Stimulated activated CD4-positive, alpha-beta T cell treated with anti-CD3 and anti-CD28 coated beads, TNF-alpha, amount 100 ng/mL, for 4 hours (primary cell): Measurements from ENCODE around the gene GRXCR1.

Source experiments
- DNase-seq, 3 experiments: peaks; one replicate each; pipeline ENCODE4 v3.0.0-alpha.2; 2020; ENCODE audit warnings: low read depth in 3 of 3

The GRXCR1 gene

DNA sequence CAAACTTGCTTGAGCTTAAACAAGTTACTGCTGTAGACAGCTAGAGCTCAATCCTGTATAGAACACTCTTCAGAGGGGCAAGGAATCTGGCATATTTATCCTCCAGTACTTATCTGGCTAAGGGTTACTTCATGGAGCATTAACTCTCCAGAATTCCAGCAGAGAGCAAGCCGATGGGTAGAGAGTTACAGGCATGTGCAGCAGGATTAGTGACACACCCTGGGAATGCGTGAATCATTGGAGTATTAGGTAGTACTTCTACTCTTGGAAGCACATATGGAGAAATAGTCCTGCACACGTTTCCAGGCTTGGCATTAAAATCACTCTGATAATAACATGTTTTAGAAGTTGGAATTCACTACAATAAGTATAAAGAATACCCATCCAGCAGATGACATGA is 35.4 kb downstream of the GRXCR1 start:
- DNase-seq: no peak

DNA sequence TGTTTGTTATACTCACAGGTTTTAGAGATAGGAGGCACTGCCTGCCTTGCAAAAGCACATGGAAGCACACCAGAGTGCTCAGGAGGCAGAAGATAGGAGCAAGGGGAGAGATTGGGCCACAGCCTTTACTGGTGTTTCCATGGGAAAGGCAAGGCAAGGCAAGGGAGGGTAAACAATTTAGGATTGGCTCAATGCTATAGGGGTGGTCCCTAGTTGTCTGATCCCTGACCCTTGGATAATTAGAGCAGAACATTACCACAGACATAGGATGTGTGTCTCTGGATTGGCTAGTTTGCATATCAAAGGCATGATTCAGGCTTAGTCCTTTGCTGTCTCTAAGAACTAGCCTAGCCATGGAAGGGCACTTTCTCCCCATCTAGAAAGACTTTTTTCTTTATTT is 36.1 kb downstream of the GRXCR1 start:
- no peak for DNase-seq

DNA sequence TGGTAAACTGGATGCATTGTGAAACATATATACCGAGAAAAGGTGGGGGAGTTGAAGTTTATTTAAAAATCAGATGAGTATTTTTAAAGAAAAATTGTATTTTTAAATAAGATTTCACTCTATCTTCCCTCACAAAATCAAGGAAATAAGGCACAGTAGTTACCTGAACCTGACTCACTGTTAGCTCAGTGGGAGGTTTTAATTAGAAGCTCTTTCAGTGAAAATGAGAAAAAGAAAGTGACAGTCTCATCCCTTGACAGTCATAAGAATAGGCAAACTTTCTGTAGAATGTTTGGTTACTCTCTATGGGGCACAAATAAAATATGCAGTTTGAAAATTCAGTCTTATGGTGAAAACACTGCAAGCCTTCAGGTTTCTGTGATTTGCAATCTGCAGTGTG is 49.7 kb downstream of the GRXCR1 start:
- DNase-seq: no peak

DNA sequence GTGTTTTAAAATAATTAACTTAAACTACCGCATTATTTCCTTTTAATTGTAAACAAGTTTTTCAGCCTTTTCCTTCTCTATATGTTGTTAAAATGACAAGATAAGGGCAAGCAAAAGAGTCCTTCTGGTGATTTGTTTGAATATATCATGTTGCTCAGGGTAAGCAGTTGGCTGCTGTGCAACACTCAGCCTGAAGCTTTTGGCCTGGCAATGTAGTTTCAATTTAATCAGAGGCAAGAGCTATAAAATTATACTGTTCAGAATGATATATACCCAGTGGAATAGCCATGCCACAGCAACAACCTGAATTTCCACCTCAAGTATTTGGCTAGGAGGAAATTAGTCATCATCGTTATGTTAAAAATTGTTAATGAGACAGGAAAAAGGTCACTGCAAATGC is 53.4 kb downstream of the GRXCR1 start:
- no peak for DNase-seq

DNA sequence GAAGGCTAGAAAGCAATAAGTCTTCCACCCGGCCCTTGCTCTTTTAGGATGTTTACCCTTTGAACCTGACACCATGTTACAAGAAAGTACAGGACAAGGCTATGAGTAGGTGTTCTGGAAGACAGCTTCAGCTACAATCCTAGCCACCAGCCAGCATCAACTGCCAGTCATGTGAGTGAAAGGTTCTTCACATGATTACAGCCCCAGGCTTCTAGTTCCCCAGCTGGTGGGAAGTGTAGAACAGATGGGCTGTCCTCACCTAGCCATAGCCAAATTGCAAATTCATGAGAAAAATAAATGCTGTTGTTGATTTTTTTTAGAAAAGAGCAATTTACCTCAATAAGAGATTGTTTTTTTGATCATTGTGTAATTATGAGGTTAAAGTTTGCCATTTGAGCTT is 60.8 kb downstream of the GRXCR1 start:
- no peak for DNase-seq

DNA sequence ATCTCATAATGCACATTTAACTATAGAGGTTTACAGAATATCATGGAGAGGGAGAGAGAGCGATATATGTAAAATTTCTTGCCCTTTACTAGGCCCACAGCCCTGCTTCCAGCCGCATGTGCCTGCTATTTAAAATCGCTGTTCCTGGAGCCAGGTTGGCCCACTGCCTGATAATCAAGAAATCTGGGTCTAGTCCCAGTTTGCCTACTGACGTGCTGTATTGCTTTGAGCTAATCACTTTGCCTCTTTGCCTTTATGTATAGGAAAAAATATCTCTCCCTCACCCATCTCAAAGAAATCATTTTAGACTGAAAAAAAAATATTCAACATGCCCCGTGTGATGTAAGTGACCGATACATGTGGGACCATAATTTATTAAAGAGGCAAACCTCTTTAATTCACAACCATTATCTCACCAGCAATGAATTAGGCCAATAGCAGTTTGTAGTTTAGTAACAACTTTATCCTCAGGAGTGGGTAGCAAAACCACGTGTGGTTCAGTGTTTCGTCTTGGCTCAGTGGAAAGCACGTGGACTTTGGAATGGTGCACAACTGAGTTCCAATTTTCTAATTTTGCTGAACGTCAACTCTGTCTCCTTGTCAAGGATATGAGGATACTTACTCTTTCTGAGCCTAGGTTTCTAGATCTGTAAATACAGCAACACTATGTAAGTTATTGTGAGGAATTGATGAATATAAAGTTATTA is 62.6 kb downstream of the GRXCR1 start:
- DNase-seq: no peak

DNA sequence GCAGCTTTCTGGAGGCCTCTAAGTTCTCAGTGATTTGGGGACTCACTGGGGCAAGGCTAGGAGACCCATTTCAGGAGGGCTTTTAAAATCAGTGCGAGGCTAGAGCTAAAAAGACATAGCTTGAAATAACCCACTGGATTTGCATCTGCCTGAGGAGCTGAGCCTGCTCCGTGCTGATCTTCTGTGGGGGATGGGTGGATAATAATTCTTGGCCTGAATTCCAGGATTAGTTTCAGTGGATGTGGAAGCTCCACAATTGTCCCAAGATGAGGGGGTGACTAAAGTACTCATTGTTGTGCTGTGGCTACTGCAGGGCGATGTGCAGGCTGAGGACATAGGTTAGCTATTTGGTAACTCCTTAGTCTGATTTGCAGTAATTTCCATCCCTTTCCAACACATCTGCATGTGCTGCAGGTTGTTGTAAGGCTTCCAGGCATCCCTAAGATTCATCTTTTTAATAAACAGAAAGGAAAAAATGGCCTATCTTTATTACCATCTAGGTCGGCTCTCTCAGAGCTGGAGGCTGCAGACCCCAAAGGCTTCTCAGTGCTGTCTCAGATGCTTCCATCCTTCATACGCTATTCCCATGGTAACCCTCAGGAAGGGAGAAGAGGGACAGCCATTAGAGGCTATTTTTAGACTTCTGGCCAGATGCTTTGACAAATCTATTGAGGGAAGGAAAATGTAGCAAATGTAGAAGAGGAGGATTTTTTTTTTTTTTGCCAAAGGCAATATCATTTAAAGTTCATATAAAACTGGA is 63.4 kb downstream of the GRXCR1 start:
- DNase-seq: no peak

DNA sequence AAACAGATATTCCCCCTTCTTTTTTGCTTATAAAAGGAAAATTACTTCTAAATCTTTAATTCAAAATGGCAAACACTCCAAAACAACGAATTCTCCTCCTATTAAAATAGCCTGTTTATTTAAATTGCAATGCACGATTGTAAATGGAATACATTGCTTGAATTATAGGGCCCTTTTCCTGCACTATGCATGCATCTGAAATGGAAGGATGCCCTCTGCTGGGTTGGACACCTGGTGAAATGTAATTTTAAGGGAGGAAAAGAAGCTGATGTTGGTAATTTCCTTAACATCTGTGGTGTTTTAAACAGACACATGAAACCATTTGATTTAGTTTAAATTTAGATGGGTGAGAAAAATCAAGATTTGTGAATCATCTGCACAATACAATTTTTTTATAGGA is 72.8 kb downstream of the GRXCR1 start:
- no peak for DNase-seq

DNA sequence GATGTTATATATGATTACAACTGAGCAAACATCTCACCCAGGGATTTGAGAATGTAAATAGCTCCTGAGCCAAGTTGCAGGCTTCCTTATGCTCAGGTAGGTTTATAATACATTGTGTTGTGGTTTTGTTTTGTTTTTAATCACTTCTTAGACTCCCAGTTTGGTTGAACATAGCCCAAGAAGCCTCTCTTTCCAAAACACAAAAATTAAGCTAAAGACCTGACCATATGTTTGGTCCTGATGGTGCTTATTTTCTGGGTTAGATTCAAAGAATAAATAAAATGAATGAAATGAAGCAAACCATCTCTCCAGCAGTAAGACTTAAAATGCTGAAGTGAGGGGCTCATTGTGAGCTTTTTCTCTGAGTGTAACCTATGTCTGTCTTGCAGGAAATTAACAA is 93.5 kb downstream of the GRXCR1 start:
- no peak for DNase-seq

DNA sequence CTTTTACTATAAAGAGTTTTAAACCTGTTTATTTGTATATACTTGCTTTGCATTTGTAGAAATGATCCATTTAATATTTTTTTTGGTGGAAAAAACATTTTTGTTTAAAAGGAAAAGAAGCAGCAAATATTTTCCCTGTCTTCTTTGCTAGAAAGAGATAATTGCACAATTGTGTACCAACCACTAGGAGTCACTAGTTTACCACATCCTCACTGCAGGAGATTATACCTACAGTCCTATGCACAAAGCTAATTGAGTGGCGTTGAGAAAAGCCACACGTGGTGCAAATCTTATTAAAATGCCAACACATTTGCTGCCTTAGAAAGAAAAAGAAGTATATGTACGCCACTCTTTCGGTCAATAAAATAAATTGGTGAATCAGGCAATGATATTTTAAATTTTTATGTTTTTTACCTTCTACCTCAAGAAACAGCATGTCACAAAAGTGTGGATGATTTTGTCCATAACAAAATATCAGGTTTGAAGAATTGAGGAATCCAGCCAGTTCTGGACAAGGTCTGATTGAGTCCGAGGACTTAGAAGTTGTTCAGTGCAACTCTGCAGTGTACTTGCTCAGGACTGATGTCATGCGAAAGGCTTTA is 102.9 kb downstream of the GRXCR1 start:
- DNase-seq: no peak

DNA sequence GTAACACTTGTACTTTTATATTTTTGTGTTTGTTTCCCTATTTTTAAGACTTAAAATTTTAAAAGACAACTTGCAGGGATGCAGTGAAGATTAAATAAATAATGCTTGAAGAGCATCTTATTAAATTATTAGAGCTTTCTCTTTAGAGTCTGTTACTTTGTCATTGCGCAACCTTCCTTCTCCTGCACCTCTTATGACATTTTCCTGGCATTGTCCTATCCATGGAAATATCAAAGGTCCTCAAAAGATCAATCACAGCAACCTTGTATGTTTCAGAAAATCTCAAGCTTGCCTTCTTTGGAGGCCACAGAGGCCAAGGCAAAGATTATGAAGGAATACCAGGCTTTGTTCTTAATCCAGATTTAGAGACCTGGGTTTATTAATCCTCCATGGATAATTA is 116.3 kb downstream of the GRXCR1 start:
- no peak for DNase-seq

DNA sequence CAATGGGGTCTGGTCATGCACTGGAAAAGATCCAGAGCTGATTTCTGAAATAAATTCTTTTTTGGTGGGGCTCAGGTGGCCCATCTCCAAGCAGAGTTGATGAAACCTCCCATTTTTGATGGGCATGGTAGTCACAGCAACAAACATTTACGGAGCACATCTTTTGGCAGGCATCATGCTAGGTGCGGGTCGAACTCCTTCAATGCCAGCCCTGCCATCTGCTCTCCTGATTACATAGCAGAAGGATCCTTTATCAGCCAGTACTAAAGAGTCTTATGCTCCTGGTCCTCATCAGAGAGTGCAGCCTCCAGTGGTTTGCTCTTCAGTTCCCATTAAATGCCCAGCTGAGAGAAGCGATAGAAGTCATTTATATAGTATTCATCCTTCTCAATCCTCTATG is 121.7 kb downstream of the GRXCR1 start:
- DNase-seq: no peak

DNA sequence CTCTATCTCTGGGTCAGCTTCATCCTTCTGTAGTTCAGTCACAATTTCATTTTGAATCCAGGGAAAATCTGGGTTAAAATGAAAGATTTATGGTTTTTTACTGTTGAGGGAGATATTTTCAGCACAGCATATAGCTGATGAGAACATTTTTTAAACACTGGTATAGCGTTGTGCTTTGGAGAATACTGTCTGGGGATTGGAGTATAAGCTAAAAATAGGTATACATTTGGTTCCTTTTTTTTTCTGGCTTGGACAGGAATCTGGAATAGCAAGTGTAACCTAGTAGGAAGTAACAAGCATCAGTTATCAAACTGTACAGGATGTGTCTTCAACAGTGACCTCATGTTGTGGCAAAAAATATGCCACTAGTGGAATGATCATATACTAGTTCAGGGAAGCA is 149.1 kb downstream of the GRXCR1 start:
- no peak for DNase-seq

DNA sequence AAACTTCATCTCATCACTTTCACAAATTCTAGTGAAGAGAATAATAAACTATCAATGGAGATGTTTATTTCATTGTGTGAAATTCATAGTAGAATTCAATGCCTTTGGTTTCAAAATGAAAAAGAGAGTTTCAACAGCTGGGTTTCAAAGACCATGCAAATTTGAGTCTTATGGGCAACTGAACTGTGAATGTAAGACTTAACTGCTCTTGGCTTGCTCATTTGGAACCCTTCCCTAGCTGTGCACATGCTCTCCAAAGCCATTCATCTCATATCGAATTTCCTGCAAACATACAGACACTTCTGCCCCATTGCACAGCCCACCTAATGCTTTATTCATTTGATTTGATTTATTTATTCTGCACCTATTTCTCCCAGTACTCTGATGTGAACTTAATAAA is 154.5 kb downstream of the GRXCR1 start:
- no peak for DNase-seq

DNA sequence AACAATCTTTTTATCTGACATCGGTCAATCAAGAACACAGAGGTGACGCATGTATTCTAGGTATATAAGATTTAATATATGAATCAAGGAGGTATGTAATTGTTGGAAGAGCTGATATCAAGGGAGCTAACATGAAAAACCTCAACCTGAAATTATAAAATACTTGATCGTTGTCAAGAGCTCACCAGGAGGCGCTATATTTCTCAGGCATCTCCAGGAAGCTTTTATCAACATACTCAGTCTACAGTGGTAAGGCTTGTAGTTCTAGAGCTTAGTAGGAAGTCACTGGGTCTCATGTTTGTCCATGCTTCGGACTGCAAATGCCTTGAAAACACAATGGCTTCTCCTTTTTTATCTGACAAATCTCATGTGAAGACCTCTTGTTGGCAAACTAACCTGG is 156.1 kb downstream of the GRXCR1 start:
- DNase-seq: no peak

DNA sequence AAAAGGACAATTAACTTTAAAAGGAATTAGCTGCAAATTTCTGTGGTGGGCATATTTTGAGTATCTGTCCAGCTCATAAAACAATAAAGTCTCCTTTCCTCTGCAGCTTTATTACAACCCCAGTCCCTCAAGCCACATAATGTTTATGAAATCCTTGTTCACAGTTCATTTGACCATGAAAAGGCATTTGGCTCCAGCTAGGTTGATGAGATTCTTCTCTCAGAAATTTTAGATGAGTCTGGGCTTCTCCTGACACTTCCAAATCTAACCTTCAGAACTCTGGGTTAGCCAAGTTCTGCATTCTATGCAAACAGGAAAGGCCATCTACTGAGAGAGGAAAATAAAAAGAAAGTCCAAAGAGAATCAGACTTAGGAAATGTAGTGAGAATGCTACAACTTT is 156.8 kb downstream of the GRXCR1 start:
- DNase-seq: no peak

DNA sequence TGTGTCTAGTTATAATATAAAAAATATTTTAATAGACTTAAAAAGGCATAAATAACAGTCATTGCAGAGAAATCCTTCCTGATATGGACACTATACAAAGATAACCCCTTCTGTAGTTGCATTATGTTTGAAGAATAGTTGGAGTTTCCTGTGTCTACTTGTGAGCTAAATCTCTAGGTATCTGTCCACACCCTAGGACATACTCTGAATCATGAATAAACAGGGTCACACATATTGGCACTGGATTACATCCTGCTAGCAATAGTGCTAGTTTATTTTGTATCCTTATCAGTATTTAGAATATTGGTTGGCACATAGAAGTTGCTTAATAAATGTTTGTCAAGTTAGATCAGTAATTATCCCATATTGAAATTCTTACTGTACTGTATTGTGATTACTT is 173.9 kb downstream of the GRXCR1 start:
- DNase-seq: no peak

DNA sequence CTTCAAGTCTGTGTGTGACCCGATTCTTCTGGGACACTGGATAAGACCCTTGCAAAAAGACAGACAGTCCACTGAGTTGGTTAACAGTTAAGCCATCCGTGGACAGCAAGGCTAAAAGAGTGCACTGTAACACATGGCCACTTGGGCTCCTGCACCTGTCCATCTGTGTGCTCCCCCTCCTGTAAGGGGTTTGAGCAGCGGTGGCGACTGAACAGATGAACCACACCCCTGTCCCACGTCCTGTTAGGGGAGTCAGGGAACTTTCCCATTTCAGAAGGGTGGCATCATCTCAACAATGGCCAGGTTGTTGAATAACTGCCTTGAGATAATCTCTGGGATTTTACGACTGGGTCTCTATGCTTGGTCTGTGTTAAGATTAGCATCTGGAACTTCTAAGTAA is 178.6 kb downstream of the GRXCR1 start:
- DNase-seq: no peak
